Smooth muscle cell (in vitro differentiated cells): ENCODE measurements around the gene PXN. TPM values are rescaled to one million over a fixed set of nuclear protein-coding genes. Genes with fewer than 3 reads are reported as not detected.

ENCODE experiments used
- DNase-seq: peaks from one replicate; lab custom pipeline; 2025; ENCODE audit not compliant: unreplicated experiment; lab: John Stamatoyannopoulos, UW
- H2AFZ ChIP-seq: fragments of 200-600 bp; sonication (generic); 2 replicates; pipeline ENCODE4 v1.6.0; 2016; ENCODE audit warnings: antibody characterized with exemption, low read depth, mild to moderate bottlenecking
- H3F3A ChIP-seq: fragments of 200-600 bp; sonication (generic); 2 replicates; pipeline ENCODE4 v1.6.0; 2017; ENCODE audit warnings: antibody characterized with exemption, low read depth
- H3K27ac ChIP-seq: fragments of 200-600 bp; sonication (generic); 2 replicates; pipeline ENCODE4 v1.5.1; 2016; ENCODE audit warnings: low read depth, mild to moderate bottlenecking
- H3K27me3 ChIP-seq: fragments of 200-600 bp; sonication (generic); 2 replicates; pipeline ENCODE4 v1.6.1; 2016; ENCODE audit warnings: low read depth, mild to moderate bottlenecking
- H3K36me3 ChIP-seq: fragments of 200-600 bp; sonication (generic); 2 replicates; pipeline ENCODE4 v1.5.1; 2016; ENCODE audit warnings: low read depth
- H3K4me1 ChIP-seq: fragments of 200-600 bp; sonication (generic); 2 replicates; pipeline ENCODE4 v1.5.1; 2016; ENCODE audit warnings: low read depth
- H3K4me2 ChIP-seq: fragments of 200-600 bp; sonication (generic); 2 replicates; pipeline ENCODE4 v1.6.0; 2016; ENCODE audit warnings: mild to moderate bottlenecking
- H3K4me3 ChIP-seq: fragments of 200-600 bp; sonication (generic); 2 replicates; pipeline ENCODE4 v1.5.1; 2016; ENCODE audit warnings: mild to moderate bottlenecking
- H3K79me2 ChIP-seq: fragments of 200-600 bp; sonication (generic); 2 replicates; pipeline ENCODE4 v1.6.0; 2016; ENCODE audit warnings: low read depth, mild to moderate bottlenecking
- H3K9ac ChIP-seq: fragments of 200-600 bp; sonication (generic); 2 replicates; pipeline ENCODE4 v1.6.0; 2016; ENCODE audit warnings: low read depth
- H3K9me3 ChIP-seq: fragments of 200-600 bp; sonication (generic); replicated peaks from 2 replicates; pipeline ENCODE4 v1.5.1; 2016; ENCODE audit warnings: low read depth
- H4K20me1 ChIP-seq: fragments of 200-600 bp; sonication (generic); 2 replicates; pipeline ENCODE4 v1.6.0; 2016; ENCODE audit warnings: low read depth
- CTCF ChIP-seq: fragments of 200-600 bp; sonication (generic); IDR thresholded peaks from 2 replicates; pipeline ENCODE4 v1.5.1; 2017; ENCODE audit warnings: borderline replicate concordance, mild to moderate bottlenecking, antibody characterized with exemption; ENCODE audit not compliant: insufficient read depth, poor library complexity, severe bottlenecking
- WGBS: methylation state at CpG from one replicate; pipeline ENCODE4 v1.1.7; 2016; ENCODE audit warnings: low lambda C conversion rate; 5-methylcytosine and 5-hydroxymethylcytosine counted together
- polyA plus RNA-seq: library from polyadenylated mRNA; unstranded; fragments of >200 nt; fragmentation: Nextera tagmentation; extraction: Ambion mirVana; gene quantifications from 2 replicates; pipeline ENCODE4 v1.2.1, GENCODE V29; 2016
- total RNA-seq: library from RNA; depleted of rRNA; stranded (reverse); fragments of >200 nt; gene quantifications from 2 replicates; pipeline ENCODE4 v1.2.3, GENCODE V29; 2014

Gene PXN
- total and polyA plus RNA-seq, 2 experiments from 2014 or later, result 17.2 to 27.0 TPM

- no peaks in the 10 kb centered on the region for H3K36me3 ChIP-seq
- no peak overlapping the region for H3K4me3 ChIP-seq
- H3K79me2 ChIP-seq, result no peaks in the 10 kb centered on the region
- no peaks in the 10 kb centered on the region for H3K27me3 ChIP-seq
- WGBS, result 95% methylated on average over 10 of the region's 10 CpGs
- no peaks in the 10 kb centered on the region for H4K20me1 ChIP-seq
- DNase-seq, result no peak
- H3K9ac ChIP-seq, result no peak overlapping the region
- no peaks in the 10 kb centered on the region for H3K9me3 ChIP-seq
- H3K4me1 ChIP-seq, result no peaks in the 10 kb centered on the region
- peaks cover 5% of the 10 kb centered on the region for H3F3A ChIP-seq
- no peak overlapping the region for H2AFZ ChIP-seq
- no peak overlapping the region for H3K4me2 ChIP-seq
- TF ChIP-seq CTCF, result no peak
- no peak overlapping the region for H3K27ac ChIP-seq
These were observed 59.3 kb downstream of the PXN start for GRCh38 chr12:120206228-120206627.

GRCh38 chr12:120204171-120204570, 61.4 kb downstream of the PXN start:
- no peak overlapping the region for H3K4me3 ChIP-seq
- peaks cover 12% of the 10 kb centered on the region for H3F3A ChIP-seq
- no peak overlapping the region for H2AFZ ChIP-seq
- no peak overlapping the region for H3K27ac ChIP-seq
- peaks cover 9% of the 10 kb centered on the region for H3K4me1 ChIP-seq
- no peaks in the 10 kb centered on the region for H3K9me3 ChIP-seq
- TF ChIP-seq CTCF, result no peak
- H3K36me3 ChIP-seq, result no peaks in the 10 kb centered on the region
- WGBS, result 97% methylated on average over 7 of the region's 7 CpGs
- H3K79me2 ChIP-seq, result peaks cover 17% of the 10 kb centered on the region
- DNase-seq, result no peak
- no peak overlapping the region for H3K9ac ChIP-seq
- no peak overlapping the region for H3K4me2 ChIP-seq
- H3K27me3 ChIP-seq, result no peaks in the 10 kb centered on the region
- peaks cover 16% of the 10 kb centered on the region for H4K20me1 ChIP-seq

GRCh38 chr12:120200364-120200800, 65.1 kb downstream of the PXN start:
- no peak for TF ChIP-seq CTCF
- Histone ChIP-seq H3K9ac (peak overlapping the region; percentile 84), H3K4me3 (peak overlapping the region; percentile 65), H3K27ac (peak overlapping the region; percentile 84), H3K4me2 (peak overlapping the region; percentile 82), H2AFZ (no peak overlapping the region), H3K27me3 (no peaks in the 10 kb centered on the region), H3K9me3 (no peaks in the 10 kb centered on the region), H3K4me1 (peaks cover 13% of the 10 kb centered on the region), H3F3A (peaks cover 16% of the 10 kb centered on the region), H3K79me2 (peaks cover 39% of the 10 kb centered on the region), H4K20me1 (peaks cover 35% of the 10 kb centered on the region), H3K36me3 (no peaks in the 10 kb centered on the region)
- DNase-seq, result no peak
- under 1% methylated on average over 16 of the region's 16 CpGs for WGBS

- Histone ChIP-seq H3K9me3 (no peaks in the 10 kb centered on the region), H3F3A (peaks cover 16% of the 10 kb centered on the region), H3K9ac (peak overlapping the region; percentile 84), H3K79me2 (peaks cover 43% of the 10 kb centered on the region), H3K4me1 (peaks cover 17% of the 10 kb centered on the region), H2AFZ (no peak overlapping the region), H3K27me3 (no peaks in the 10 kb centered on the region), H4K20me1 (peaks cover 35% of the 10 kb centered on the region), H3K4me2 (peak overlapping the region; percentile 82), H3K4me3 (peak overlapping the region; percentile 65), H3K36me3 (no peaks in the 10 kb centered on the region), H3K27ac (peak overlapping the region; percentile 84)
- DNase-seq, result no peak
- TF ChIP-seq CTCF, result no peak
- WGBS, result 19% methylated on average over 12 of the region's 12 CpGs
These were observed 65.8 kb downstream of the PXN start for GRCh38 chr12:120199595-120200306.
